Muscle layer of colon (tissue), 2 donors: ENCODE data around the gene IRF2.
A peak's percentile ranks its signal among the peaks of the same experiment; 100 is the strongest.

Source experiments
- H3K27ac ChIP-seq: one replicate; pipeline ENCODE4 v1.7.0; 2013; ENCODE audit warnings: low read depth, mild to moderate bottlenecking, low read length, moderate library complexity
- H3K27me3 ChIP-seq, 2 donors: one replicate each; pipeline ENCODE4 v1.7.0; 2013; ENCODE audit warnings: low read length in 2 of 2, mild to moderate bottlenecking in 2 of 2; ENCODE audit not compliant: insufficient read depth in 2 of 2, control insufficient read depth in 1 of 2
- H3K36me3 ChIP-seq: one replicate; pipeline ENCODE4 v1.7.0; 2013; ENCODE audit warnings: mild to moderate bottlenecking, low read length; ENCODE audit not compliant: insufficient read depth
- H3K4me1 ChIP-seq: one replicate; pipeline ENCODE4 v1.7.0; 2013; ENCODE audit warnings: mild to moderate bottlenecking, low read length; ENCODE audit not compliant: insufficient read depth
- H3K4me3 ChIP-seq, 2 donors: one replicate each; pipeline ENCODE4 v1.7.0; 2013; ENCODE audit warnings: low read length in 2 of 2, low read depth in 1 of 2, mild to moderate bottlenecking in 1 of 2, moderate library complexity in 1 of 2
- H3K9ac ChIP-seq: one replicate; pipeline ENCODE4 v1.7.0; 2013; ENCODE audit warnings: low read length
- H3K9me3 ChIP-seq: one replicate; pipeline ENCODE4 v1.7.0; 2013; ENCODE audit warnings: mild to moderate bottlenecking, low read length
- donor health status: abdominal sarcoma.
- donor health status: Adenocarcinoma of cecum.

The IRF2 gene

DNA sequence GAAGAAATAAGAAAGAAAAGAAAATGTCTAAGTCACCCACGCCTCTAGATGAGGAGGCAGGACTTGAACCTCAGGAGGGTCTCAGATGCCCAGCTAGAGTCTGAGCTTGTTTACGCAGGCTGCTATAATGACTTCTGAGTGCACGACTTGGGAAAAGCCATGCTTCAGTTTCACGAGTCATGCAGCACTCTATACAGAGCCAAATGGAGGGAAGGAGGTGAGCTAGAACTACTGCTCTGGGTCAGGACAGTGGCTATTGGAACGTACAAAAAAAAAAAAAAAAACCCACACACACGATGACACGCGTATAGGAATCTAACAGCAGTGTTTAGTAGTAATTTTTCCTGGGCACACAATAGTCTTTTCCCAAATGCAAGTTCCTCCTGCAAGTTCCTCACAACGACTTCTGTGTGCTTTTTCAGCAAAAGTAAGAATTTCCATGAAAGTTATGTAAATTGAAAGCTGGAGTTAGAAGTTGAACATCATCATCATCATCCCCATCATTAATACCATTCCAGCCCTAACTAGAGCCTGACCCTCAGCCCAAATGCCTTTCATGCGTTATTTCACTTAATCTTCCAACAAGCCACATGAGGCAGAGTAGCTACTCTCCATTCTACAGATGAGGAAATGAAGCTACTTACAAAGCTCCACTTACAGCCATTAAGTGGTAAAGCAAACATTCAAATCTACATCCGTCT is 36.6 kb downstream of the IRF2 start:
- Histone ChIP-seq H3K27ac (no peak overlapping the region), H3K4me3 (no peak overlapping the region), H3K27me3 (no peaks in the 10 kb centered on the region), H3K9ac (no peak overlapping the region), H3K36me3 (no peaks in the 10 kb centered on the region), H3K4me1 (peaks cover 21% of the 10 kb centered on the region), H3K9me3 (no peaks in the 10 kb centered on the region)

DNA sequence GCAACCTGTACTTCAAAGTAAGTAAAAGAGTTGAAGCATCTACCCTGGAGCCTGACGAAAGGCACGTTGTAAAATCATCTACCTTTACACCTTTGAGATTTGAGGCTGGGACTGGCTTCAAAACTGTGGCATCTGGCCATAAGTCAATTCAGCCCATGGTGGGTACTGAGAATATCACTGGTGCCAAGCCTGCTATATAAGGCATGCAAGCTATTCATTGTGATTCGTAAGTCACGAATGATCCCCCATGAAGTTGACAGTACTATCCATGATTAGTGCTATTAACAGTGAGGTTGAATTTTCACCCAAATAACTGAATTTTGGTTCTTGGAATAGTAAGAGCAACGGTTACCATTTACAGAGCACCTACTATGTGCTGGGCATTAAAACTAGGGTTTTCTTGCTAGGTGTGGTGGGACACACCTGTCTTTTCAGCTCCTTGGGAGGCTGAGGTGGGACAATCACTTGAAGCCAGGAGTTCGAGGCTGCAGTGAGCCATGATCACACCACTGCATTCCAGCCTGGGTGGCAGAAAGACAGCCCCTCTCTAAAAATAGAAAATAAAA is 39.8 kb downstream of the IRF2 start:
- Histone ChIP-seq H3K9me3 (no peaks in the 10 kb centered on the region), H3K27me3 (no peaks in the 10 kb centered on the region), H3K4me3 (no peak overlapping the region), H3K9ac (no peak overlapping the region), H3K4me1 (peaks cover 5% of the 10 kb centered on the region), H3K36me3 (no peaks in the 10 kb centered on the region), H3K27ac (no peak overlapping the region)

DNA sequence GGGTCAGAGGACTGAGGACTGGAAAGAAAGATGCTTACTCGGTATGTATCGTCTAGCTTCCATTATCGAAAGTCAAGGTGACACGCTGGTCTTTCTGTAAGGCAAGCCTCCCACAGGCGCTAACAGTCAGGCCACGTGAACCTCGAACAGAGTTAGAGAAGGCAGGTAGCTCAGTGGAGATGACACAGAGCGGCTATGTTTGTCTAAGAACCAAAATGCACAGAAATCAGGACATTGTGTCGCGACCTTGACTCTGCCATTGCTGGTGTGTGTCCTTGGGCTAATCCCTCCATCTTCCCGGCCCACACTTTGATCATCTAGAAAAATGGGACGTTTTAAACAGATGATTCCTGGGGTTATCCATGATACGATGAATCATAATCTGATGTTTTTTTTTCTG is 40.3 kb downstream of the IRF2 start:
- peaks cover 3% of the 10 kb centered on the region for H3K4me1 ChIP-seq

DNA sequence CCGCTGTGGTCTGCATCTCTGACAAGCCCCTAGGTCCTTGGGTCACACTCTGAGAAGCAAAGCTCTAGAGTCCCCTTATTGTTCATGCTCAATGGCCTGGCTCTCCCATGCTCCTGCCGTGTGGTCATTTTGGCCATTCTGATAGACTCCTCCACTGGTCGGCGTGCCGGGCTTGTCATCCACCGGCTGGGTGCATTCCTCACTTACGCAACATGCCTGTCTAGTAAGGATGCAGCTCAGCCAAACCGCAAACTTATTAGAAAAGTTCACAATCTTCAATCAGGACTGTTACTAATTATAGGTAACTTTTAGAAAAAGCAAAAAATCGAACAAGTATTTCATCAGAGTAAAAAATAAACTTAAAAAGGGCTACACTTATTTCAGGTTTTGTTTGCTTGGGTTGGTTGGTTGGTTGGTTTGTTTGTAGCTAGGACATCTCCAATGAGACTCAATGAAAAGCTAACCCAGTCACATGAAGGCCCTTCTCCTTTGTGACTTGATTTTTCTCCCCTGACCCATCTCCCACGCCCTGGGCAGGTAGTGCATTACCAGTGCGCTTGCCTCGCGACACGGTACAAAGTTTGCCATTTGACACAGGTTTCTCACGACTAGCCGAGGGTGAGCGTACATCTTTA is 41.0 kb downstream of the IRF2 start:
- H3K27ac ChIP-seq = no peak overlapping the region
- H3K4me3 ChIP-seq = no peak overlapping the region
- H3K4me1 ChIP-seq = peaks cover 3% of the 10 kb centered on the region
- no peaks in the 10 kb centered on the region for H3K9me3 ChIP-seq
- H3K36me3 ChIP-seq = peaks cover 2% of the 10 kb centered on the region
- H3K9ac ChIP-seq = no peak overlapping the region
- H3K27me3 ChIP-seq = no peaks in the 10 kb centered on the region

More for the DNA sequence above, 40.3 kb downstream of the IRF2 start:
- Histone ChIP-seq H3K9ac (no peak overlapping the region), H3K36me3 (no peaks in the 10 kb centered on the region), H3K27me3 (no peaks in the 10 kb centered on the region), H3K4me3 (no peak overlapping the region), H3K9me3 (no peaks in the 10 kb centered on the region), H3K27ac (no peak overlapping the region)

DNA sequence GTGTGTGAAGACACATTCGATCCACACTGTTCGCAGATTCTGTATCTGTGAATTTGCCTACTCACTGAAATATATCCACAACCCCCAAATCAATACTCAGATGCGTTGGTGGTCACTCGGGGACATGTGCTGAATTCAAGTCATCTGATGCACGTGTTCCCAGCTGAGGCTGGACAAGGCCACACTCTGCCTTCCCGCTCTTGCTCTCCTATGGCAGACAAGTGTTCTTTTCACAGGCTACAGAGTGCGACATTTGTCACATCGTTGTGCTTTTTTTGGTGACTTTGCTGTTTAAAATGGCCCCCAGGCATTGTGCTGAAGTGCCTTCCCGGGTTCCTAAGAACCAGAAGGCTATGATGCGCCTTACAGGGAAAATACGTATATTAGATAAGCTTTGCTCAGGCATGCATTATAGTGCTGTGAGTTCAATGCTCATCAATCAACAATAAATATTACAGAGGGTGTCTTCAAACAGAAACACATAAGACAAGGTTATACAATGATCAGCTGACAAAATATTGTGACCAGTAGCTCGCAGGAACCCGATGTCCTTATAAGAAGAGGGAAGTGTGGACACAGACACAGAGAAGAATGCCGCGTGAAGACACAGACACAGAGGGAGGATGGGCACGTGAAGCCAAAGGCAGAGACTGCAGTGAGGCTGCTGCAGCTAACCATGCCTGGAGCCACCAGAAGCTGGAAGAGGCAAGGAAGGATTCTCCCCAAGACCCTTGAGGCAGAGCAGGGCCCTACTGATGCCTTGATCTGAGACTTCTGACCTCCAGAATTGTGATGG is 42.0 kb downstream of the IRF2 start:
- Histone ChIP-seq H3K4me3 (no peak overlapping the region), H3K9me3 (no peaks in the 10 kb centered on the region), H3K36me3 (peaks cover 10% of the 10 kb centered on the region), H3K4me1 (peaks cover 3% of the 10 kb centered on the region), H3K9ac (no peak overlapping the region), H3K27ac (no peak overlapping the region), H3K27me3 (no peaks in the 10 kb centered on the region)

DNA sequence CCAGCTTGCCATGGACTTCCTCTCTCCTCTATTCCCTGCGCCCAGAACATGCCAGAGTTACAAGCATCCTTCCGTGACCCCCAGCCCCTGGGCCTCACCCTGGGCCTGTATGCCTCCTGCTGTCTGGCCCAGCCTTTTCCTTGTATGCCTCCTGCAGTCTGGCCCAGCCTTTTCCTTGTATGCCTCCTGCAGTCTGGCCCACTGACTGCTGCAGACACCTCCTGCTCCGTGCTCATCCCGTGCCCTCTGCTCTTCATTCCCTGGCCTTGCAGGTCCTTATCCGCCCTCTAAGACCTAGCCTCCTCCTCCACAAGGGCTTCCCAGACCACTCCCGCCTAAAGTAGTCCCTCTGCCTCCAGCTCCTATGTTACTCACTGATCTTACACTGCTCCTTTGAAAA is 44.2 kb downstream of the IRF2 start:
- Histone ChIP-seq H3K27me3 (no peaks in the 10 kb centered on the region), H3K36me3 (peaks cover 23% of the 10 kb centered on the region), H3K4me3 (no peak overlapping the region), H3K4me1 (peaks cover 7% of the 10 kb centered on the region), H3K9ac (no peak overlapping the region), H3K27ac (no peak overlapping the region), H3K9me3 (no peaks in the 10 kb centered on the region)

DNA sequence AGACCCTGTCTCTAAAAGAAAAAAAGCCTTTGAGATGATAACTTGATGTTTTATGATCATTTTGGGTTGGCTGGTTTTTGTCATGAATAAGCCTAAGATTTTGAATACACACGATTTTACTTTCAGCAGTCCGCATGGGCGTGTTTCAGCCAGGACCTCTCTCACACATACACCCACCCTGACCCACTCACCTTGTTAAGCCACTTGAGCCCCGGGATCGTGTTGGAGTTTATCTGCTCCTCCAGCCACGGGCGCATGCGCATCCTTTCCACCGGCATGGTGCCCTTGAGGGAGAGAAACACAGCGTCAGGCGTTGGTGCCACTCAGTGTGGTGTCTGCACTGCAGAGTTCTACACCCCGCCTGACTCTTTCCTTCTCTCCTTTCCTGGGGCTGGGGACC is 45.6 kb downstream of the IRF2 start:
- H3K36me3 ChIP-seq = peaks cover 23% of the 10 kb centered on the region
- no peaks in the 10 kb centered on the region for H3K27me3 ChIP-seq
- no peak overlapping the region for H3K27ac ChIP-seq
- no peak overlapping the region for H3K9ac ChIP-seq
- no peak overlapping the region for H3K4me3 ChIP-seq
- H3K4me1 ChIP-seq = peaks cover 12% of the 10 kb centered on the region
- no peaks in the 10 kb centered on the region for H3K9me3 ChIP-seq

DNA sequence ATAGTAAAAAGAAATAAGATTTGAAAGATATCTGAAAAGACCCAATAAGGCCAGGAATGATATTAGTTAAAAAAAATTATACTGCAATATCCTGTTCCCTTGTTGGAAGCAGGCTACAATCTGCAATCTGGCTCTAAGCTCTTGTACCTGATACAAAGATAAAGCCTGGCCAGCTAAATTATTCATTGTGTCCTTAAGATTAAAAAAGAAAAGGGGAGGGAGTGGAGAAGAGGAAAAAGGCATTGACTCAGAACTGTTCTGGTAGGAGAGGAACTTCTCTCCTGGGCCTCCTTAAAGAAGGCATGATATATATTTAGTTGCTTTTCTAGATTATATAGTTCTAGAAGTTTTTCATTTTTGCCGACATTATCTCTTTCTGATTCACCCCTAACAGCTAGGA is 46.7 kb downstream of the IRF2 start:
- H3K27ac ChIP-seq = no peak overlapping the region
- H3K9ac ChIP-seq = no peak overlapping the region
- no peaks in the 10 kb centered on the region for H3K9me3 ChIP-seq
- no peaks in the 10 kb centered on the region for H3K27me3 ChIP-seq
- peaks cover 12% of the 10 kb centered on the region for H3K4me1 ChIP-seq
- peaks cover 23% of the 10 kb centered on the region for H3K36me3 ChIP-seq
- H3K4me3 ChIP-seq = no peak overlapping the region

DNA sequence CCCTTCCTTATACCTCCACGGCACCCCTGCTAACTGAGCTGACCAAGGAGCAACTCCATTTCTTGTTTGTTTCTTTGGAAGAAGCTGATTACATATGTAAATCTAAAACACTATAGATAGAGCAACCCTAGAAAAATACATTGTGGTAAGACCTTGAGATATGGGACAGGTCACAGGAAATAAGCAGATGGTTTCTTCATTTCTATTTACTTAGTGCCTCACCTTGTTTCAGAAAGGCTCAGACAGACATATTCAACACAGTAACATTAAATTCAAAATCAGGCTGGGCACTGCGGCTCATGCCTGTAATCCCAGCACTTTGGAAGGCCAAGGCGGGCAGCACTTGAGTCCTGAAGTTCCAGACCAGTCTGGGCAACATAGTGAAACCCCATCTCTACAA is 47.3 kb downstream of the IRF2 start:
- H3K9ac ChIP-seq = no peak overlapping the region
- peaks cover 23% of the 10 kb centered on the region for H3K36me3 ChIP-seq
- H3K9me3 ChIP-seq = no peaks in the 10 kb centered on the region
- no peak overlapping the region for H3K4me3 ChIP-seq
- H3K27me3 ChIP-seq = no peaks in the 10 kb centered on the region
- H3K4me1 ChIP-seq = peaks cover 12% of the 10 kb centered on the region
- no peak overlapping the region for H3K27ac ChIP-seq

DNA sequence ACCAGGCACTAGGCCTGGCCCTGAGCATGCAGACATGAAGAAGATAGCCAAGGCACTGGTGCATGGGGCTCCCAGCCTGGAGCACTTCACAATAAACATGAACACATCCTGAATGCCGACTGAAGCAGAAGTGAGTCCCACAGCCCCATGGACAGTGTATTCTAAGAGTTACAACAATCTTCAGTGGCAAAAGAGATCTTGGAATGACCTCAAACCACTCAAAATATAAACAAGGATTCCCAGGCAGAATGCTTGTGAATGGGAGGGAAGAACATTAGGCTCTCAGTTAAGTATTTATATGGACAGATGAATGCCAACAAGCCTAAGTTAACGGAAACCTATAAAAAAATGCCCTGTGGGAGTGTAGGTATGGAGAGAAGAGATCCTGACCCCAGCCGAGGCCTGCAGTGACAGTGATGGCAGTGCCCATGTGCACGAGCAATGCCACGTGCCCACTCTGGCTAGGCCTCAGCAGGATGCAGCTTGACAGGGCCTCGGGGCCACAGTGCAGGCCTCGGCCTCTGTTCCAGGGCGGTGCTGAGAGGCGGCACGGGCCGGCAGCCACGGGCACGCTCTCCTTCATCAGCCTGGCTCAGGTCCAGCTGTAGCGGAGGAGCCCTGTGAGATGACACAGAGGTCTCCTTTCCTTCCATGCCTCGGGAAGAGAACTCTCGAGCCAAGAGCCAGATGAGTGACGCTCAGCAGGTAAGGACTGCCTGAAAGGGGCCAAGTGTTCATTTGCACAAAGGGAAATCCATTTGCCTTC is 49.2 kb downstream of the IRF2 start:
- H3K9me3 ChIP-seq = no peaks in the 10 kb centered on the region
- H3K27ac ChIP-seq = peak overlapping the region; percentile 46
- H3K36me3 ChIP-seq = peaks cover 23% of the 10 kb centered on the region
- H3K27me3 ChIP-seq = no peaks in the 10 kb centered on the region
- H3K9ac ChIP-seq = no peak overlapping the region
- H3K4me3 ChIP-seq = no peak overlapping the region
- peaks cover 19% of the 10 kb centered on the region for H3K4me1 ChIP-seq

DNA sequence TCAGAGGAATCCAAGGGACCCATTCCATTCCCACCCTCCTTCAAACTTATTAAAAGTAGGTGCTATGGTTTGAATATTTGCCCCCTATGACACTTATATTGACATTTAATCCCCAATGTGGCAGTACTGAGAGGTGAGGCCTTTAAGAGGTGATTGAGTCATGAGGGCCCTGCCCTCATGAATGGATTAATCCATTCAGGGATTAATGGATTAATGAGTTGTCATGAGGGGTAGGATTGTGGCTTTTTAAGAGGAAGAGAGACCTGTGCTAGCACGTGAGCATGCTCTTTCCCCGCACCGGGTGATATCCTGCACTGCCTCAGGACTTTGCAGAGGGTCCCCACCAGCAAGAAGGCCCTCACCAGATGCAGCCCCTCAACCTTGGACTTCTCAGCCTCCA is 50.1 kb downstream of the IRF2 start:
- Histone ChIP-seq H3K36me3 (peaks cover 23% of the 10 kb centered on the region), H3K27me3 (no peaks in the 10 kb centered on the region), H3K4me1 (peaks cover 16% of the 10 kb centered on the region), H3K9ac (no peak overlapping the region), H3K9me3 (no peaks in the 10 kb centered on the region), H3K4me3 (no peak overlapping the region), H3K27ac (no peak overlapping the region)
